ENCODE results near the gene KCTD7.
"Not testable (repeated sequence)": the region's sequence is repeated elsewhere in the genome, so short reads cannot be mapped to it uniquely, and the experiment has no call there.

KCTD7 gene

DNA sequence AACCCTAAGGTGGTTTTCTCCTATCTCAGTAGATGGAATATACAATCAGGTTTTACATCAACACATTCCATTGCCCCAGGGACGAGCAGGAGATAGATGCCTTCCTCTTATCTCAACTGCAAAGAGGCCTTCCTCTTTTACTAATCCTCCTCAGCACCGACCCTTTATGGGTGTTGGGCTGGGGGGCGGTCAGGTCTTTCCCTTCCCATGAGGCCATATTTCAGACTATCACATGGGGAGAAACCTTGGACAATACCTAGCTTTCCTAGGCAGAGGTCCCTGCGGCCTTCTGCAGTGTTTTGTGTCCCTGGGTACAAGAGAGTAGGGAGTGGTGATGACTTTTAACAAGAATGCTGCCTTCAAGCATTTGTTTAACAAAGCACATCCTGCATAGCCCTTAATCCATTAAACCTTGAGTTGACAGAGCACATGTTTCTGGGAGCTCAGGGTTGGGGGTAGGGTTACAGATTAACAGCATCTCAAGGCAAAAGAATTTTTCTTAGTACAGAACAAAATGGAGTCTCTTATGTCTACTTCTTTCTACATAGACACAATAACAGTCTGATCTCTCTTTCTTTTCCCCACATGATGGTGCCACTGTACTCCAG is 9.2 kb upstream of the KCTD7 start:
- not testable (repeated sequence) for DNase-seq

DNA sequence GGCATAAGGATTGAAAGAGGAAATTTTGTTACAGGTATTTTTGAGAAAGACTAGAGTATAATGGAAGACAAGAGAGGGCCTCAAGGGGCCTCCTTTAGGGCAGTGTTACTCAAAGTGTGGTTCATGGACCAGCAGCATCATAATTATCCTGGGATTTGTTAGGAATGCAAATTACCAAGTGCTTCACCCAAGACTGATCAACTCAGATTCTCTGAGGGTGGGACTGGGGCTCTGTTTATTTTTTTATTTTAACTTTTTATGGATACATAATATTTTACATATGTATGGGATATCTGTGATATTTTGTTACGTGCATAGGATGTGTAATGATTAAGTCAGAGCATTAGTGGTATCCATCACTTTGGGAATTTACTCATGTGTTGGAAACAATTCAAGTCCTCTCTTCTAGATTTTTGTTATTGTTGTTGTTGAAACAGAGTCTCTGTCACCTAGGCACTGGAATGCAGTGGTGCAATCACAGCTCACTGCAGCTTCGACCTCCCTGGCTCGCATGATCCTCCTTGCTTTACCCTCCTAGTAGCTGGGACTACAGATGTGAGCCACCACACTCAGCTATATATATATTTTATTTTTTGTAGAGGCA is 2.2 kb upstream of the KCTD7 start:
- no peak for DNase-seq

DNA sequence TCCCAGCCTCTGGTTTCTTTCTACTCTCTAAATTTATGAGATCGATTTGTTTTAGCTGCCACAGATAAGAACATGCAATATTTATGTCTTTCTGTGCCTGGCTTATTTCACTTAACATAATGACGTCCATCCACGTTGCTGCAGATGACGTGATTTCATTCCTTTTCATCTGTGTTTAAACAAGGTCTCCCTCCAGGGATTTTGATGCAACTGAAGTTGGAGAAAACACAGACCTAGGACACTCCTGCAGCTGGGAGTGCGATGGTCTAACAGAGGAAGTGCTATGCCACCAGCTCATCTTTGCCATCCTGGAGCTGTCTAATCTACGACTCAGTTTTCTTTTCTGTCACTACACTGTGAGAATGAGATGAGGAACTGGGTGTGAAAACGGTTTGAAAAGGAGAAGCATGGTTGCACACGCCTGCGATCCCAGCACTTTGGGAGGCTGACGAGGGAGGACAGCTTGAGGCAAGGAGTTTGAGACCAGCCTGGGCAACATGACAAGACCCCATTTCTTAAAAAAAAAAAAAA is 1.5 kb upstream of the KCTD7 start:
- DNase-seq = peak; percentile 27

GRCh38 chr7:66627881-66628360 is 760 bp upstream of the KCTD7 start:
- DNase-seq = no peak

DNA sequence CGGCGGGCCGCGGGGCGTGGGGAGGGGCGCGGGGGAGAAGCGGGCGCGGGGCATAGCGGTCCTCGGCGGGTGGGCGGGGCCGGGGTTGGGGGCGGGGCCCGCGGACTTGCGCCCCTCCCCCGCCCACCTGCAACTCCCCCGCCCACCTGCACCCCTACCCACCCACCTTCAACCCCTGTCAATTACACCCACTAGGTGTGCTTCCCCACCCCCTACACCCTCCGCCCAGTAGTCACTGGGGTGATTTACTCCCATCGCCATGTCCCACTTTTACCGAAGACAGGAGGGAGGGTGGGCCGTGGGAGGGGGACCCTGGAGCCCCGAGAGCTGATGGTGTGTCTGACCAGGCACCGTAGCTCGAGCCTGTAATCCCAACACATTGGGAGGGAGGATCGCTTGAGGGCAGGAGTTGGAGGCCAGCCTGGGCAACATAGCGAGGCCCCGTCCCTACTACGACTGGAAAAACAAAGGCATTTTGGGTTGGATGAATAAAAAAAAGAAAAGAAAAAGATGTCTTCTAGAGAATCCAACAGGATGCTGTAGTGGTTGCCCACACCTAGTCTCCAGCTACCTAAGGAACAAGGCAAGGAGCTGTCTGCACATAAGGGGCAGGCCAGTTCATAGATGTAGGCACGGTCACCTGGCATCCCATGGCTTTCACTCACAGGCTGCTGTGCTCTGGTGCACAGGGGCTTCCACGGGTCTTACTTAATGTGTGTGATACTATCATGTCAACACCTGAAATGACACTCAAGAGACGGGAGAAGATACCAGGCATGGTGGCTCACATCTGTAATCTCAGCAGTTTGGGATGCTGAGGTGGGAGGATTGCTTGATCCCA is 761 bp downstream of the KCTD7 start:
- DNase-seq = no peak

GRCh38 chr7:66630531-66630930 is 1.9 kb downstream of the KCTD7 start:
- no peak for DNase-seq

DNA sequence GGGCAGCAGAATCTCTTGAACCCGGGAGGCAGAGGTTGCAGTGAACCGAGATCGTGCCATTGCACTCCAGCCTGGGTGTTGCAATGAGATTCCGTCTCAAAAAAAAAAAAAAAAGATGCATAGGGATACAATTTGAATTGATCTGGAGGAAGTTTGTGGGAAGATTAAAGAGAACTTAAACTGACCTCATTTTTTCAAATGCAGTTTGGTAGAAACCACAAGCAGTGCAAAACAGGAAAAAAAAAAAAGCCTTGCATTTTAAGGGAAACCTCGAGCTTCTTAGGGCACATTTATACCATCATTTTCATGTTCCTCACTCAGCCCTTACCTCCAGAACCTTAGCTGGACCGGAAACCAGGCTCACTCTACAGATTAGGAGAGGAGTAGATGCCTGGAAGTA is 2.8 kb downstream of the KCTD7 start:
- DNase-seq = no peak

DNA sequence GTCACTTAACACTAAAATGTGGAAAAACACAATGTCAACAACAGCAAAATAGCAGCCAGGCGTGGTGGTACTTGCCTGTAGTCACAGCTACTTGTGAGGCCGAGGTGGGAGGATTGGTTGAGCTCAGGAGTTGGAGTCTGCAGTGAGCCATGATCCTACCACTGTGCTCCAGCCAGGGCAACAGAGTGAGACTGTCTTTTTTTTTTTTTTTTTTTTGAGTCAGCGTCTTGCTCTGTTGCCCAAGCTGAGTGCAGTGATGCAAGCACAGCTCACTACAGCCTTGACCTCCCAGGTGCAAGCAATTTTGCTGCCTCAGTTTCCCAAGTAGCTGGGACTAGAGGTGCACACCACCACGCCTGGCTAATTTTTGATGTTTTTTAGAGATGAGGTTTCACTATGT is 6.1 kb downstream of the KCTD7 start:
- no peak for DNase-seq

DNA sequence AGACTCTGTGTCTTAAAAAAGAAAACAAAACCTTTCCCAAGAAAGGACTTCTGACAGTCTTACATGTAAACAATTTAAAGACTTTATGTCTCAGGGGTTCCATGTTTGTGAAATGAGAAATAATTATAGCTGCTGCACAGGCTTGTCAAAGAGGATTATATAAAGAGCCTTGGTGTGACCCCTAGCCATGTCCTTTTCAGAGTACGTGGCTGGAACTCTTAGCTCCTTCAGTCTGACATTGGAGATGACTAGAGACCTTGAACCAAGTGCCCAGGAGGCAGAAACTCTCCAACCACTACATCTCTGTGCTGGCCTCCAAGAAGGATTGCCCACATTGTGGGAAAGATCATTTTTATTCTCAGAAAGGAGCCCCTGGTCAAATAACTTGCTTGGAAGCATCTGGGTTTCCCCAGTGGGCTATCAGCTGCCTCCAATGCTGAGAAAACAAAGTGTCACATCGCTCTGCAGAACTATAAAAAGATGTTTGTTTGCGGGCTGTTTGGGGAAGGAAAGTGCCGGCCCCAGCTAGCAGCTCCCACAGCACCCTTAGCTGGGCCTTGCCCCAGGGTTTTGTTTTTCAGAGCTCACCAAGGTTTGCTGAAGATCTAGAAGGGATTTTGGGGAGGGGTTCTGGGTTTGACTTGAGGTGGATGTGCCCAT is 6.8 kb downstream of the KCTD7 start:
- DNase-seq = not testable (repeated sequence)

DNA sequence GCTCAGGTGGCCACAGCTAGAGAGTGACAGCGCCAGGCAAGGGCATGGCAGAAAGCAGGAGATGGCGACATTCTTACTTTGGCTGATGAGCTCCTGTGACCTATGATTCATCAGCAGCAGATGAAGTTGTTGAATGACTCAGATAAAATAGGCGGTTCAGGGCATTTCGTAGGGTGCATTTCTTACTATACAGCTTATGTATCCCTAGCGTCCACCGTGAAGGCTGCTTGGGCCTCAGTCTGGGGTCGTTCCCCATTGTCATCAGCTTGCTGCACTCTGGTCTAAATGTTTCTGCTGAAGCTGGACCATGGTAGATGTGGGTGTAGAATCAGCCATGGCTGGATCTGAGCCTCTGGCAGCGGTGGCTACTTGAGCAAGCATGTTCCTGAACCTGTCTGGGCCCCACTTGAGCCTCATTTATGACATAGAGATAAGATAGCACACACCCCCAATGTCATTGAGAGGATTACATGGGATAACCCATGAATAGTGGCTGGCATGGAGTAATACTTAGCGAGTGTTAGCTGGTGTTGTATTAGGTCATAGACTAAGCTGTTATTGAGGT is 7.4 kb downstream of the KCTD7 start:
- not testable (repeated sequence) for DNase-seq

DNA sequence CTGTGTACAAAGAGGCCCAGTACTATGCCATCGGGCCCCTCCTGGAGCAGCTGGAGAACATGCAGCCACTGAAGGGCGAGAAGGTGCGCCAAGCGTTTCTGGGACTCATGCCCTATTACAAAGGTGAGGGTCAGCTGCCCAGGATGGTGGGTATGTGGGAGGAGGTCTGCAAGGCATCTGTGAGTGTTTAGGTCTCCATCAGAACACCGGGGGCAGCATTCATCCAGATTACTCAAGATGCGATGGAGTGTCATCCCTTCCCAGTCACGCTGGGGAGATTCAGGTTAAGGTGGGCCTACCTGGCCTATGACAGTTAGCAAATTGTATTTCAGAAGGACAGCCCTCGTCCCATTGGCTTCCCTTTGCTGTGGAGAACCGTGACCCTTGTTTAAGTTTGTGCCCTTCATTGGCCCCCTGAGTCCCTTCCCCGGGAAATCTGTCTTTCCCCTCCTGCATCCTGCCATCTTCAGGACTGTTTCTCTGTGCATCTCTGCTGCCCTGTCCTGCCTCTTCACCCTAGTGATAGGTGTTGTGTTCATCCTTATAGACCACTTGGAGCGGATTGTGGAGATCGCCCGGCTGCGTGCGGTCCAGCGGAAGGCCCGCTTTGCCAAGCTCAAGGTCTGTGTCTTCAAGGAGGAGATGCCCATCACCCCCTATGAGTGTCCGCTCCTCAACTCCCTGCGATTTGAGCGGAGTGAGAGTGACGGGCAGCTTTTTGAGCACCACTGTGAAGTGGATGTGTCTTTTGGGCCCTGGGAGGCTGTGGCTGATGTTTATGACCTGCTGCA is 9.8 kb downstream of the KCTD7 start:
- DNase-seq = no peak

DNA sequence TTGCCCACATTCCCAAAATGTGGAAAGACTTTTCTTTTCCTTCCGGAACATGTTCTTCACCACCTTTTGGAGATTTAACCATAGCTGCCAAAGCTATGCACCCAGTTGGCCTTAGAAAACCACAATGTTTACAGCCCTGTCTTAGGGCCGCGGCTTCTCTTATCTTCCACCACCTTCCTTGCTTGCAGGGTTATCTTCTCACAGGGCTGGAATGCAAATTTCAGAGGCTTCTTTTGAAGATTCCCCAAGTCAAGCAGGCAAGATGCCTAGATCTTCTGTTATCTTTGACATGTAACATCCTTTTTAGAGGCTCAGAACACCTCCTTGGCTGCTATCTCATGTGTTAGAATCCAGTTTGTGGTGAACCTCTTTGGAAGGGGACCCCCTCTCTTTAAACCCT is 11.1 kb downstream of the KCTD7 start:
- no peak for DNase-seq

DNA sequence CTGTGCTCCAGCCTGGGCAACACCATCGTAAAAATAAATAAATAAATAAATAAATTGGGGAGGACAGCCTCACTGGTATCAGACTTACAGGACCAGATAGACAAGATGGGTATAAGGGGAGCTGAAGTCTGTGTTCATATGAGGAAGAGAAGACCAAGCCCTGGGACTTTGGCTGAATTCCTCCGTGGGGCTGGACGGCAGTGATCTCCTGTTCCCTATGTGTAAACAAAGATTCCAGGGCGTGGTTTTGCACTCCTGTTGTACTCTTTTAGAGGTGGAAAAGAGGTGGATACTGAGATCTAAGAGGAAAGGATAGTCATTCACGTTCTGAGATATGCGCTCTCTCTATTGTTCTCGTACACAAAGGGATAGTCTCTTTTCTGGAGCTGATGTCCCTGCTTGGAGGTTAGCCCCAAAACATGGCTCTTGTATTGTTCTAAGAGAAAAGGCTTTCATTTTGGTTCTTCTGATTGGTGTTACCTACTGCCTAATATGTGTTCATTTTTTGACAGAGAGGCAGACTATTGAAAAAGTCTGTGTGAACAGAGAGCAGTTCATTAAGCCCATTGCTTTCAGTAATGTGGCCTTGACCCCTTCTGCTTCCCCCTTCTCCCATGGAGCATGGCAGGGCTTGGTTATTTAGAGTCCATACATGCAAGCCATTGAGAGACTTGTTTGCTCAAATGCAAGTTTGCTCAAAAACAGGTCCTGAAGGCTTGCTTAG is 12.3 kb downstream of the KCTD7 start:
- no peak for DNase-seq

DNA sequence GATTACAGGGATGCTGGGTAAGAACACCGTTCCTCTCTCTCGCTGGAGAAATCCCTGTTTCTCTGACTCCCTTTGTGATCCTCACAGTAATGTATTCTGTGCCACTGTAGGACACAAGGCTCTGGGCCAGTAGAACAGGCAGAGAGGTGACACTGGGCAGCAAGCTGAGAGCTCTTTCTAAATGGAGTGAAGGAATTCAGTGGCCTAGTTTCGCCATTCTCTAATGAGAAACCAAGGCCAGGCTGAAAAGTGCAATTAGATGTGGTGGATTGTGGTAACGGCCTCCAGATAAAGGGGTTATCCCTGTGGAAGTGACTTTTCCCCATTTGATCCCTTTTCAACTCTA is 12.8 kb downstream of the KCTD7 start:
- no peak for DNase-seq

GRCh38 chr7:66642186-66642585 is 13.5 kb downstream of the KCTD7 start:
- no peak for DNase-seq

GRCh38 chr7:66642932-66643331 is 14.3 kb downstream of the KCTD7 start:
- DNase-seq = no peak

DNA sequence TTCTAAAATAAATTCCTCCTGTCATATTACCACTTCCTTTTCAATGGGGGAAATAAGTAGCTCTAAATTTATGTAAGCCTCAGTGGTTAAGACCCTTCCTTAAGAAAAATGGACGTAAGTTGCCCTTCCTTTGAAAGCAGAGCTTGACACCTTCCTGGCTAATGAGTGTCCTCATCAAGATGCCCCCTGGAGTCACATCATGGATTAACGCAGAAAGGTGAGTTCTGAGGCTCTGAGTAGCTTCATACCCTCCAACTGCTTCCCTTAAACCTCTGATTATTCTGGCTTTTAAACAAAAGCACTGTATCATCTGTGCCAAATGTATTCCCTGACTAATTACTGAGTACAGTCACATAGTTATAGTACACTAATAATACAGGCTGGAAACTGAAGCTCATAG is 14.7 kb downstream of the KCTD7 start:
- no peak for DNase-seq

- not testable (repeated sequence) for DNase-seq
Observed at GRCh38 chr7:66651026-66651425, 22.3 kb downstream of the KCTD7 start.

DNA sequence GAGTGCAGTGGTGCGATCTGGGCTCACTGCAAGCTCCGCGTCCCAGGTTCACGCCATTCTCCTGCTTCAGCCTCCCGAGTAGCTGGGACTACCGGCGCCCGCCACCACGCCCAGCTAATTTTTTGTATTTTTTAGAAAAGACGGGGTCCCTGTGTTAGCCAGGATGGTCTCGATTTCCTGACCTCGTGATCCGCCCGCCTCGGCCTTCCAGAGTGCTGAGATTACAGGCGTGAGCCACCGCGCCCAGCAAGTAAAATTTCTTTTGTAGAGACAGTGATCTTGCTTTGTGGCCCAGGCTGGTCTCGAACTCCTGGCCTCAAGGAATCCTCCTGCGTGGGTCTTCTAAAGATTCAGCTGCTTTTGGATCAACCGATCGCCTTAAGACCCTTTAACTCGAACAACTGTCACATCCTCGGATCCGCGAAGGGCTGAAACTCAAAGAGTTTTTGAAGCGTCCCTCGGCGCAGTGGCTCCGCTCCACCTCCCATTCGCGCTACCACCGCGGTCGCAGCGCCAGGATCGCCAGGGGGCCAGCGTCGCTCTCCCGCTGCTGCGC is 25.1 kb downstream of the KCTD7 start:
- DNase-seq = not testable (repeated sequence)

- DNase-seq = peak; percentile 95
Observed at GRCh38 chr7:66654275-66655112, 25.8 kb downstream of the KCTD7 start.

Data from DMS153 (cell line).